Measurements from ENCODE around the gene MTHFR.

DNA sequence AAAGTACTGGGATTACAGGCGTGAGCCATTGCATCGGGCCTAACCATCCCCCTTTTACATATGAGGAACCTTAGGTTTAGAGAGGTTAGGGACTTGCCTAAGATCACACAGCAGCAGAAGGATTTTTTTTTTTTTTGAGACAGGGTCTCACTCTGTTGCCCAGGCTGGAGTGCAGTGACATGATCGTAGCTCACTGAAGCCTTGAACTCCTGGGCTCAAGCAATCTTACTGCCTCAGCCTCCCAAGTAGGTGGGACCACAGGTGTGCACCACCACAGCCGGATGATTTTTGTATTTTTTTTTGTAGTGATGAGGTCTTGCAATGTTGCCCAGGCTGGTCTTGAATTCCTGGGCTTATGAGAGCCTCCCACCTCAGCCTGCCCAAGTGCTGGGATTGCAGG is 46.0 kb downstream of the MTHFR start:
- TF ChIP-seq TAF1 (IDR thresholded peaks at IDR 0.05; ENCODE audit: low read depth) (no peak), EP300 (IDR thresholded peaks at IDR 0.05; ENCODE audit: borderline replicate concordance) (no peak), RAD21 (IDR thresholded peaks at IDR 0.05; ENCODE audit: low read depth) (no peak), CREB1 (IDR thresholded peaks at IDR 0.05; ENCODE audit: low read depth) (no peak), EGR1 (IDR thresholded peaks at IDR 0.05) (no peak), TEAD4 (IDR thresholded peaks at IDR 0.05) (no peak), NFIC (IDR thresholded peaks at IDR 0.05) (no peak), YY1 (IDR thresholded peaks at IDR 0.05; ENCODE audit: low read depth) (no peak)
- TF ChIP-seq, protein P1, sequence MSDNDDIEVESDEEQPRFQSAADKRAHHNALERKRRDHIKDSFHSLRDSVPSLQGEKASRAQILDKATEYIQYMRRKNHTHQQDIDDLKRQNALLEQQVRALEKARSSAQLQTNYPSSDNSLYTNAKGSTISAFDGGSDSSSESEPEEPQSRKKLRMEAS (IDR thresholded peaks at IDR 0.05) = no peak
- TF ChIP-seq, protein P2, sequence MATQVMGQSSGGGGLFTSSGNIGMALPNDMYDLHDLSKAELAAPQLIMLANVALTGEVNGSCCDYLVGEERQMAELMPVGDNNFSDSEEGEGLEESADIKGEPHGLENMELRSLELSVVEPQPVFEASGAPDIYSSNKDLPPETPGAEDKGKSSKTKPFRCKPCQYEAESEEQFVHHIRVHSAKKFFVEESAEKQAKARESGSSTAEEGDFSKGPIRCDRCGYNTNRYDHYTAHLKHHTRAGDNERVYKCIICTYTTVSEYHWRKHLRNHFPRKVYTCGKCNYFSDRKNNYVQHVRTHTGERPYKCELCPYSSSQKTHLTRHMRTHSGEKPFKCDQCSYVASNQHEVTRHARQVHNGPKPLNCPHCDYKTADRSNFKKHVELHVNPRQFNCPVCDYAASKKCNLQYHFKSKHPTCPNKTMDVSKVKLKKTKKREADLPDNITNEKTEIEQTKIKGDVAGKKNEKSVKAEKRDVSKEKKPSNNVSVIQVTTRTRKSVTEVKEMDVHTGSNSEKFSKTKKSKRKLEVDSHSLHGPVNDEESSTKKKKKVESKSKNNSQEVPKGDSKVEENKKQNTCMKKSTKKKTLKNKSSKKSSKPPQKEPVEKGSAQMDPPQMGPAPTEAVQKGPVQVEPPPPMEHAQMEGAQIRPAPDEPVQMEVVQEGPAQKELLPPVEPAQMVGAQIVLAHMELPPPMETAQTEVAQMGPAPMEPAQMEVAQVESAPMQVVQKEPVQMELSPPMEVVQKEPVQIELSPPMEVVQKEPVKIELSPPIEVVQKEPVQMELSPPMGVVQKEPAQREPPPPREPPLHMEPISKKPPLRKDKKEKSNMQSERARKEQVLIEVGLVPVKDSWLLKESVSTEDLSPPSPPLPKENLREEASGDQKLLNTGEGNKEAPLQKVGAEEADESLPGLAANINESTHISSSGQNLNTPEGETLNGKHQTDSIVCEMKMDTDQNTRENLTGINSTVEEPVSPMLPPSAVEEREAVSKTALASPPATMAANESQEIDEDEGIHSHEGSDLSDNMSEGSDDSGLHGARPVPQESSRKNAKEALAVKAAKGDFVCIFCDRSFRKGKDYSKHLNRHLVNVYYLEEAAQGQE (IDR thresholded peaks at IDR 0.05; ENCODE audit: low read depth) = no peak
- TF ChIP-seq, protein P3, sequence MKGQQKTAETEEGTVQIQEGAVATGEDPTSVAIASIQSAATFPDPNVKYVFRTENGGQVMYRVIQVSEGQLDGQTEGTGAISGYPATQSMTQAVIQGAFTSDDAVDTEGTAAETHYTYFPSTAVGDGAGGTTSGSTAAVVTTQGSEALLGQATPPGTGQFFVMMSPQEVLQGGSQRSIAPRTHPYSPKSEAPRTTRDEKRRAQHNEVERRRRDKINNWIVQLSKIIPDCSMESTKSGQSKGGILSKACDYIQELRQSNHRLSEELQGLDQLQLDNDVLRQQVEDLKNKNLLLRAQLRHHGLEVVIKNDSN (IDR thresholded peaks at IDR 0.05) = no peak
